HG02571 (cell line): ENCODE data around the gene NR1H2.
A peak's percentile ranks its signal among the peaks of the same experiment; 100 is the strongest.
"Not testable (repeated sequence)": the region's sequence is repeated elsewhere in the genome, so short reads cannot be mapped to it uniquely, and the experiment has no call there.

Source experiments
- ATAC-seq: cut with Tn5 transposase; IDR thresholded peaks from one replicate; pipeline ENCODE4 v1.9.1; 2021; ENCODE audit warnings: mild to moderate bottlenecking, moderate library complexity; ENCODE audit not compliant: unreplicated experiment

NR1H2 gene

DNA sequence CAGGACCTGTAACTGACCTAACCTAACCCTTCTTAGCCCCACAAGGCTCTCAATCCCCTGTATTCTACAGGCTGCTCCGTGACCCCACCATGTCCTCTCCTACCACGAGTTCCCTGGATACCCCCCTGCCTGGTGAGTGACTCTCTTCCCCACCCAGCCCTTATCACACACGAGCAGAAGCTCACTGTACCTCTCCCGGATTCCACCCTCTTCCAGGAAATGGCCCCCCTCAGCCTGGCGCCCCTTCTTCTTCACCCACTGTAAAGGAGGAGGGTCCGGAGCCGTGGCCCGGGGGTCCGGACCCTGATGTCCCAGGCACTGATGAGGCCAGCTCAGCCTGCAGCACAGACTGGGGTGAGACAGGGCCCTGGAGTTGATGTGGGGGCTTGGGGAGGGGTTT lies 1.3 kb downstream of the NR1H2 start:
- no peak for ATAC-seq

DNA sequence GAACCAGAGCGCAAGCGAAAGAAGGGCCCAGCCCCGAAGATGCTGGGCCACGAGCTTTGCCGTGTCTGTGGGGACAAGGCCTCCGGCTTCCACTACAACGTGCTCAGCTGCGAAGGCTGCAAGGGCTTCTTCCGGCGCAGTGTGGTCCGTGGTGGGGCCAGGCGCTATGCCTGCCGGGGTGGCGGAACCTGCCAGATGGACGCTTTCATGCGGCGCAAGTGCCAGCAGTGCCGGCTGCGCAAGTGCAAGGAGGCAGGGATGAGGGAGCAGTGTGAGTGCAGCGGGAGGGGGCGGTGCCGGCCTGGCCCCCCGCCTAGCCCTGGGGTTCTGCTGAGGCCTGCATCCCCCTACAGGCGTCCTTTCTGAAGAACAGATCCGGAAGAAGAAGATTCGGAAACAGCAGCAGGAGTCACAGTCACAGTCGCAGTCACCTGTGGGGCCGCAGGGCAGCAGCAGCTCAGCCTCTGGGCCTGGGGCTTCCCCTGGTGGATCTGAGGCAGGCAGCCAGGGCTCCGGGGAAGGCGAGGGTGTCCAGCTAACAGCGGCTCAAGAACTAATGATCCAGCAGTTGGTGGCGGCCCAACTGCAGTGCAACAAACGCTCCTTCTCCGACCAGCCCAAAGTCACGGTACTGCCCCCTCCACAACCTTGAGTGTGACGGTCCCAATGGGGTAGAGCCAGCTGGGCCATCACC lies 2.1 kb downstream of the NR1H2 start:
- ATAC-seq = no peak

DNA sequence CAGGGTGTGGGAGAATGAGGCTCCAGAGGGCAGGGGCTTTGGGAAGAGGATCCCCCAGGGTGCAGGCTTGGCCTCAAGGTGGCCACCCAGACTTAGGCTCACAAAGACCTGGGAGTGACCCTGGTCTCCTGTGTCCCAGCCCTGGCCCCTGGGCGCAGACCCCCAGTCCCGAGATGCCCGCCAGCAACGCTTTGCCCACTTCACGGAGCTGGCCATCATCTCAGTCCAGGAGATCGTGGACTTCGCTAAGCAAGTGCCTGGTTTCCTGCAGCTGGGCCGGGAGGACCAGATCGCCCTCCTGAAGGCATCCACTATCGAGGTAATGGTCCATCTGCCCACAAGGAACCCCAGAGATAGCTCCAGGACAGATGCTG lies 2.6 kb downstream of the NR1H2 start:
- ATAC-seq = no peak

DNA sequence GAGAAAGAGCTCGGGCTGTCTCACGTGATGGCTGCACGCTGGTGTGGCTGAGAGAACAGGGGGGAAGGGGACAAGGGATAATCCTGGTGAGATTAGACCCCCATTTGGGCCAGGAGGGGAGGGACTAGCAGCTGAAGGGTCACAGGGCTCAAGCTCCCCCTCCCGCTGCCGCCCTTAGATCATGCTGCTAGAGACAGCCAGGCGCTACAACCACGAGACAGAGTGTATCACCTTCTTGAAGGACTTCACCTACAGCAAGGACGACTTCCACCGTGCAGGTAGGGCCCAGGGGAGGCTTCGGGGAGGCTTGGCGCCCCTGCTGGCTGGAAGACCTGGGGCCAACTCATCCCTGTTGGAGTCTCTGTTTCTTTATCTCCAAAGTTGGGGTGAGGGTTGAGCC lies 3.3 kb downstream of the NR1H2 start:
- no peak for ATAC-seq

DNA sequence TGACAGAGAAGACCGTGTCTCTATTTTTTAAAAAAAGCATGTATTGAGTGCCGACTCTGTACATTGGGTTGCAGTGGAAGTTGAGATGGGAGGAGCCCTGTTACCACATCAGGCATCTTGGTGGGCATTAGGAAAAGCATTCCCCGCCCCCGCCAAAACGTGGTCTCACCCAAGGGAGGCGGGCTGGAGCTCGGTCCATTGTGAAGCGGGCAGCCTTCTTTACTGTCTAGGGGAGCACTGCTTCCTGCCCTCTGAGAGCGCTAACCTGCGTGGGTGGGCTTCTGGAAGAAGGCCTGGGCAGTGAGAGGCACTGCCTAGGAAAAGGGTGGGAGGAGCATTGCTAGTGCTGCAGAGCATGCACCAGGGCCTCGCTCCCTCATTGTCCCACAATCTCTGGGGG lies 3.9 kb downstream of the NR1H2 start:
- ATAC-seq = no peak

DNA sequence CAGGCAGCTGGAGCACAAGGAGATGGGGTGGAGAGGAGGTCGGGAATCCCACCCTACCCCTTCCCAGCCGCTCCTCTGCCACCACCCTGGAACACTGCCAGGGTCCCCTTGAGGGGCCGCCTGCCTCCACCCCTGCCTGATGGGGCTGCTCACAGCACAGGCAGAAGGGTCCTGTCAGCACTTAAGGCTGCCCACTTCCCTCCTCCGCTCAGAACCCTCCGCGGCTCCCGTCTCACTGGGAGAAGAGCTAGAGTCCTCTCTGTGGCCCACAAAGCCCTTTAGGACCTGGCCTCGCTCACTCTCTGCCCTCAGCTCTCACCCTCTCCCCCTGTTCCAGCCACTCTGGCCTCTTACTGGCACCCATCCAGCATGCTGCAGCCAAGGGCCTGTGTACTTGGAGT lies 4.5 kb downstream of the NR1H2 start:
- no peak for ATAC-seq

DNA sequence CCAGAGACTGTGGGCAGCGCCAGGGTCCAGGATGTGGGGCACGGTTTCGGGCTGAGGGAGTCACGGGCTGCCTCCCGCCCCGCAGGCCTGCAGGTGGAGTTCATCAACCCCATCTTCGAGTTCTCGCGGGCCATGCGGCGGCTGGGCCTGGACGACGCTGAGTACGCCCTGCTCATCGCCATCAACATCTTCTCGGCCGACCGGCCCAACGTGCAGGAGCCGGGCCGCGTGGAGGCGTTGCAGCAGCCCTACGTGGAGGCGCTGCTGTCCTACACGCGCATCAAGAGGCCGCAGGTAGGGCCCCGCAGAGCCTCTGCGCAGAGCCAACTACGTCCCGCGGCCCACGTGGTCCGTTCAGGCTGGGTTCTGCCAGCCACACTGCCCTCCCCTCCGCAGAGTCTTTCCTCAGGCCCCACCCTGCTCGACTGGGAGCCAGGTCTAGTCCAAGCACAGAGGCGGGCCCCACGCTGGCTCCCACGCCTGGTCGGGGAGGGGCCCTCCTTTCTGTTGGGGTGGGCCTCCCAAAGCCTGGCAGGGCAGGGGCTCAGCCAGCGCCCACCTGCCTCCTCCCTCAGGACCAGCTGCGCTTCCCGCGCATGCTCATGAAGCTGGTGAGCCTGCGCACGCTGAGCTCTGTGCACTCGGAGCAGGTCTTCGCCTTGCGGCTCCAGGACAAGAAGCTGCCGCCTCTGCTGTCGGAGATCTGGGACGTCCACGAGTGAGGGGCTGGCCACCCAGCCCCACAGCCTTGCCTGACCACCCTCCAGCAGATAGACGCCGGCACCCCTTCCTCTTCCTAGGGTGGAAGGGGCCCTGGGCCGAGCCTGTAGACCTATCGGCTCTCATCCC lies 5.8 kb downstream of the NR1H2 start:
- no peak for ATAC-seq

DNA sequence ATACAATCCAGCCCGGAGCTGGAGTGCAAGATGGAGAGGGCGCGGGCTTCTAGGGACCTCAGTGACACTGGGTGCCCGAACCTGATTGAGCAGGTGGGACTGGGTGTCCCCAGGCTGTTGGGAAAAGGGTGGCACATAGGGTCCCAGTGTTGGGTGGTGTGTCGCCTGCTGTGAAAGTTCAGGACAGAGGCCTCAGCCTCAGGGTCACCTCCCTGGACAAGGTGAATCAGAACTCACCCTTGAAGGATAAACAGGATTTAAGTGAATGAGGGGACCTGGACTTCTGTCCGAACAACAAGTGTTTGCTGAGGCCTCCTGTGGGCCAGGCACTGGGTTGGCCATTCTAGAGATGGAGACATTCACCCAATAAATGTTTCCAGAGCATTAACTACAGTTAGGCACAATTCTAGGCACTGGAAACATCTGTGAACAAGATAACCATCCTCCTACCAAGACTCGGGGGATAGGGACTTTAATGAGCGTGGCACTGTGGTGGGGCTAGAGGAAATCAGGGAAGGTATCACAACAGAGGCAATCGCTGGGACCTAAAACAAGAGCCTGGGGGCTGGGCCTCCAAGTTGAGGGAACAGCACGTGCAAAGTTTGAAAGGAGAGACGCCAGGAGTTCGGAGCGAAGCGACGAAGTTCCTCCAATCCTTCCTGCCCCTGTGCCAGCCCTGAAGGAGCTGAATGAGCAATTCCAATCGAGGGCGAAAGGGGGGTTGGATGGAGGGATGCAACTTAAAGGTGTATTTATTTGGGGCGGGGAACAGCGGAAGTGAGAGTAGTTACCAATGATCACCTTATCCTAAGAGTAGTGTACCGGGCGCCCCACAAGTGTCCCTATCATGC lies 7.0 kb downstream of the NR1H2 start:
- no peak for ATAC-seq

DNA sequence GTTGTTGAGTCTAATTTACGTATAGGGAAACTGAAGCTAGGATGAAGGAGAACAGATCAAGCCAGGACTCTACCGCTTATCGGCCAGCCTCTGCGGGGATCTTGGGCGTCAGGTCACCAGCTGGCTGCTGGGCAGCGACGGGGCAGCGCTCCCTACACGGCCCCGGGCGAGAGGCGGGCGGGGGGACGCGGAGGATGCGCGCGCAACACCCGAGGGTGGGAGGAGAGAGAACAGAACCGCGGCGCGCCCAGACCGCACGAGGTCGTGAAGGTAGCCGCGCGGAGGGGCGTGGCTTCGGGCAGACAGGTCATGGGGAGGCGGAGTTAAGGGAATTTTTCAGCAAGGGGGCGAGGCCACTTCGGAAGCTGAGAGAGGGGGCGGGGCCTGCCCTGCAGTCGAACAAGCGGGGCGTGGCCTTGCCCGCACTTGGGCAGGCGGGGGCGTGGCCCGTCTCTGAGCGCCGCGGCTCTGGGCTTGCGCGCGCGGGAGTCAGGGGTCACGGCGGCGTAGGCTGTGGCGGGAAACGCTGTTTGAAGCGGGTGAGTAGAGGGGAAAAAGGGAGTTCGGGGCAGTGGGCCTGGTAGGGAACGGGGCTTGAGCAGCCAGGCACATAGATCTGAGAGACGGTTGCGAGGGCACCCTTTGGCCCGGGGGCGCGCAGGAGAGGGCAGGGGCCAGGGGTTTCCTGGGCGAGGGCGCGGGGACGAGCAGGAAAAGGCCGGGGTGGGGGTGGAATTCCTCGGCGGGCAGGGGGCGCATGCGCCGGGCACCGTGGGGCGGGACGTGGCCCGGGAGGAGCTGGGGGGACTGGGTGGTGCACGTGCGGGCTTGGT lies 7.8 kb downstream of the NR1H2 start, which contains the start of gene POLD1:
Gene POLD1, plus strand, starts transcription at position 496 of the 833 bp plus-strand sequence. CDS start 14,505 bp downstream, outside the sequence.
- peak; percentile 86 for ATAC-seq

DNA sequence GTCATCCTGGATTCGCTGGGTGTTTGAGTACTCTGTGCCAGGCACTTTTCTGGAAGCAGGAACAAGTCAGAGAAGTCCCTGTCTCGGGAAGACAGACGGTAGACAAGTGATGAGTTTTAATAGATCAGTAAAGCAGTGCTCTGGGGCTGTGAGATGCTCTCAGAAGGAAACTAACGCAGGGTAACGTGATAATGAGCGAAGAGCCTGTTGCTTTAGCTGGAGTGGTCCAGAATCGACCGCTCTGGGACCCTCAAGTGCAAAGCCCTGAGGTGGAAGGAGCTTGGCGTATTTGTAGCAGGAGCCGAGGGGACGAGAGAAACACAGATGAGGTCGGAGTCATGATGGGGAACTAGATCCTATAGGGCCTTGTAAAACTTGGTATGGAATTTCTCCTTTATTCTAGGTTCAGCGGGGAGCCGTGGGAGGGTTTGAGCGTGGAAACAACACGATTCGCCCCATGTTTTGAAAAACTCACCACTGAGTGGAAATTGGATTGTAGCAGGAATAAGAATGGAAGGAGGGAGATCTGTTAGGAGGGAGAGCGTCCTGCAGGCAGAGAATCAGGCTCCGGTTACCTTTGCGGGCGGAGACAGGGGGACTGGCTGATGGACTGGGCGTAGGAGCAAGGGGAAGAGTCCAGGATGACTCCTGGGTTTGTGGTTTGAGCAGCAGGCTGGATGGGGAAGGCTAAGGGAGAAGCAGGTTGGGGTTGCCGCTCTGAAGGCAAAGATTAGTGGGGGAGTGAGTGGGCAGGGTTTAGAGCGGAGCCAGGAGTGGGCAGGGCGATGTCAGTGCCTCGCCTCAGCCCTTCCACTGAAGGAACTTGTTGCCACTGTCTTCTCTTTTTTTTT lies 8.7 kb downstream of the NR1H2 start:
- no peak for ATAC-seq

DNA sequence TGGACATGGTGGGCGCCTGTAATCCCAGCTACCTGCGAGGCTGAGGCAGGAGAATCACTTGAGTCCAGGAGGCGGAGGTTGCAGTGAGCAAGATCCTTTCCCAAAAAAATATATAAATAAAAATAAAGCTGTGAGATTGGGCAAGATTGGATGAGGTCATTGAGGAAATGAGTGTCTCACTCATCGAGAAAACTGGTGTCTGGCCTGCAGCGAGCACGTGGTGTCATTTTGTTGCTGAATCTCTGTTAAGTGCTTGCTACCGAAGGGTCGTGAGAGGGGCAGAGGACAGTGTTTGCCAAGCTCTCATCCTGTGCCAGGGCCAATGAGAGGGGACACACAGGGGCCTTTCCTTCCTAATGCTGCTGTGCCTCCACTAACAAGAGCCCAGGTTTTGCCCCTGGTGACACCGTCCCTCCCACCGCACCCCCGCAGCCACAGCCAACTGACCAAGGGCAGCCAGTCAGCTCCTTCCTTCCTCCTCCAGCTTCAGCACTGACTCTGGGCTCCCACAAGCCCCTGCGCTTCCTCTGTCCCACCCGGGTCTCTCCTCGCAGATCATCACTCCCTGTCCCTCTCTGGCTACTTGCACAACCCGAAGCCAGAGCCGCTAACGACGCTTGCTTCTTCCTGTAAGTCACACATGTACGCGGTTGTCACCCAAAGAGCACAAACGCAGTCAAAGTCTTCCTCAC lies 11.1 kb downstream of the NR1H2 start:
- ATAC-seq = no peak

DNA sequence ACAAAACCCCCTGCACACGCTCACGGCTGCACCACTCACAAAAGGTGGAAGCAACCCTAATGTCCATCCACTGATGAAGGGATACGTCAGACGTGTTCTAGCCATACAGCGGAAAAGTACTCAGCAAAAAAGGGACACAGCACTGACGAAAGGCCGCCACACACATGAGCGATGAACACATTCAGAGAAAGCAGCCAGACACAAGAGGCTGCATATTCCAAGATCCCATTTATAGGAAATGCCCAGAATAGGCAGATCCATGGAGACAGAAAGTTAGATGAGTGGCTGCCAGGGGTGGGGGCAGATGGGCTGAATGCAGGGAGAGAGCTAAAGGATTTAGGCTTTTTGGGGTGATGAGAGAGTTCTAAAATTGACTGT lies 11.6 kb downstream of the NR1H2 start:
- ATAC-seq = no peak

DNA sequence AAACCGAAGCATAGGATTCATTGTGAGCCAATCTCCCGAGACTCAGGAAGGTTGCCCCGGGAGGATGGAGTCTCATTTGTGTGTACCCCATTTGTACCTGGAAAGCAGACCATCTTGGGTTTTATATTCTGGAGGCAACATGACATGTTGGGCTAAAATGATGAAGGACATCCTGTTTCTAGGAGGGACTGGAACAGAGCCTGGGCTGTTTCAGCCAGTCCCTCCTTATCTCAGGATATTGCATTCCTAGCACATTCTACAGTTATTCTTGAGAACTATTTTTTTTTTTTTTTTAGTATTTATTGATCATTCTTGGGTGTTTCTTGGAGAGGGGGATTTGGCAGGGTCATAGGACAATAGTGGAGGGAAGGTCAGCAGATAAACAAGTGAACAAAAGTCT lies 14.0 kb downstream of the NR1H2 start:
- not testable (repeated sequence) for ATAC-seq

DNA sequence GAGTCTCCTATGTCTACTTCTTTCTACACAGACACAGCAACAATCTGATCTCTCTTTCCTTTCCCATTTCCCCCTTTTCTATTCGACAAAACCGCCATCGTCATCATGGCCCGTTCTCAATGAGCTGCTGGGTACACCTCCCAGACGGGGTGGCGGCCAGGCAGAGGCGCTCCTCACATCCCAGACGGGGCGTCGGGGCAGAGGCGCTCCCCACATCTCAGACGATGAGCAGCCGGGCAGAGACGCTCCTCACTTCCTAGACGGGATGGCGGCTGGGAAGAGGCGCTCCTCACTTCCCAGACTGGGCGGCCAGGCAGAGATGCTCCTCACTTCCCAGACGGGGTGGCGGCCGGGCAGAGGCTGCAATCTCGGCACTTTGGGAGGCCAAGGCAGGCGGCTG lies 14.7 kb downstream of the NR1H2 start:
- not testable (repeated sequence) for ATAC-seq

DNA sequence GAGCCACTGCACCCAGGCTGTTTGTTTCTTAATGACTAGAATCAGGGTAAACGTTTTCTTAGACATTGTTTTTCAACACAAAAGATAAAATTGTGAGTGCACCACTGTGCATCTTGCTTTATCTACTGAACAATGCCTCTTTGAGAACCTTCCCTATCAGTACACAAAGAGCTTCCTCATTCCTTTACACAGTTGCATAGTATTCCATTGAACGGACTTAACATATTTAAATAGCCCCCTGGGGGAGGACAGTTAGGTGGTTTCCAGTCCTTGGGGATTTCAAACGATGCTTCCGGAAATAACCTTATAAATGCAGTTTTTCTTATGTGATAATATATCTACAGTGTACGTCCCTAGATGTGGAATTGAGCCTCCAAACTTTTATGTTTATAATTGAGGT lies 16.5 kb downstream of the NR1H2 start:
- ATAC-seq = no peak

DNA sequence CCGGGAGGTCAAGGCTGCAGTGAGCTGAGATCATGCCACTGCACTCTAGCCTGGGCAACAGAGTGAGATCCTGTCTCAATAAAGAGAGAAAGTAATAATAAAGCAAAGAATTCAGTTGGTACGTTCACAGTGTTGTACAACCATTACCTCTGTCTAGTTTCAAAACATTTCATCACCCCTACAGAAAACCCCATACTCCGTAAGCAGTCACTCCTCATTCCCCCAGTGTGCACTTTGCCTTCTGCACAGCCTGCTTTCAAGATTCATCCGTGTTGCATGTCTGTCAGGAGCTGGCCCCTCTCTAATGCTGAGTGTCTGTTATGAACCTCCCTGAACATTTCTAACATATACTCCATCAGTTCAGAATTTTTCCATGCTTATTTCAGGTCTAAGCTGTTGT lies 17.3 kb downstream of the NR1H2 start:
- no peak for ATAC-seq

DNA sequence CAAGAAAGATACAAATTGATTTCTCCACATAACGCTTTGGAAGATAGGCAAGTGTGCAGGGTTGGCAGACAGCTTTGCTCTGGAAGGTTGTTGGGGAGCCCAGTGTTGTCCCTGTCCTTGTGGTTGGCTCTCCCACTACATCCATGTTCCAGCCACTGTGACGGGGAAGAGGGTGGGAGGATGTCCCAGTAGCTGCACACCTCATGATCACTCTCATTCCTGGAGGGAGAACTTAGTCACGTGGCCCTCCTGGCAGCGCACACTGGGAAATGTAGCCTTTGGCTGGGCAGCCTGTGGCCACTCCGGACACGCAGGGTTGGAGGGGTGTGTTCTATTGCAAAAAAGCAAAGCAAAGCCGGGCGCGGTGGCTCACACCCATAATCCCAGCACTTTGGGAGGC lies 17.8 kb downstream of the NR1H2 start:
- no peak for ATAC-seq

DNA sequence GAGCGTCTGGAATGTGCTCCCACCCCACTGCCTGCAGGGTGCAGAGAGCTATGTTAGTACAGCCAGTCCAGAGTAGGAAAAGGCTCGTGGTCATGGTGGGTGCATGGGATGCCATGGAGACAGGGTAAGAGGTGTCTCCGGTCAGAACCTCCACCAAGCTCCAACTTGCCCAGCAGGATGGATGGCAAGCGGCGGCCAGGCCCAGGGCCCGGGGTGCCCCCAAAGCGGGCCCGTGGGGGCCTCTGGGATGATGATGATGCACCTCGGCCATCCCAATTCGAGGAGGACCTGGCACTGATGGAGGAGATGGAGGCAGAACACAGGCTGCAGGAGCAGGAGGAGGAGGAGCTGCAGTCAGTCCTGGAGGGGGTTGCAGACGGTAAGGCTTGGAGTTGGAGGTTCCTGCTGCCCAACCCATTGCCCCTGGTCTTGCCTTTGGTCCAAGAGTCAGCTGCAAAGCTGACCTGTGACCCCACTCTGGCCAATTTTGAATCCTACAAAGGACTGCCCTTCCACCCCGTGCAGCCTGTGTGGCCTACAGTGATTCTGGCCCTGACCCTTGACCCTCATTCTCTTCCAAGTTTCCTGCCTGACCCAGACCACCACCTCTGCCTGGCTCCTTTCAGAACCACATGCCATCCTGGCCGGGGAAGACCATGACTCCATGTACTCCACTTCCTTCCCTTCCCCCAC lies 22.6 kb downstream of the NR1H2 start:
- no peak for ATAC-seq

DNA sequence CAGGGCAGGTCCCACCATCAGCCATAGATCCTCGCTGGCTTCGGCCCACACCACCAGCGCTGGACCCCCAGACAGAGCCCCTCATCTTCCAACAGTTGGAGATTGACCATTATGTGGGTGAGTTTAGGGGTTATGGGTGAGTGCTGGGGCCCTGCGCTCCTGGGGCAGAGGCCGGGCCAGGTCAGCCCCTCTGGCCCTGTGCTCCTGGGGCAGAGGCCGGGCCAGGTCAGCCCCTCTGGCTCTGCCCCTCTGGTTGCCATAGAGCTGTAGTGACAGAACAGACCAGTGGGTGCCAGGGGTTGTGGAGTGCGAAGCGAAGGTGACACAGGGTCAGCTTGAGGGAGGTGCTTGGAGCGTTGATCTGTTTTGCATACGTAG lies 23.1 kb downstream of the NR1H2 start:
- no peak for ATAC-seq
